GM18907 (cell line): ENCODE measurements around the gene ZNF383.
"Not testable (repeated sequence)": the region's sequence is repeated elsewhere in the genome, so short reads cannot be mapped to it uniquely, and the experiment has no call there.

Experiments
- ATAC-seq: cut with Tn5 transposase; IDR thresholded peaks from one replicate; pipeline ENCODE4 v1.9.1; 2021; ENCODE audit warnings: mild to moderate bottlenecking, moderate library complexity; ENCODE audit not compliant: unreplicated experiment

The ZNF383 gene

DNA sequence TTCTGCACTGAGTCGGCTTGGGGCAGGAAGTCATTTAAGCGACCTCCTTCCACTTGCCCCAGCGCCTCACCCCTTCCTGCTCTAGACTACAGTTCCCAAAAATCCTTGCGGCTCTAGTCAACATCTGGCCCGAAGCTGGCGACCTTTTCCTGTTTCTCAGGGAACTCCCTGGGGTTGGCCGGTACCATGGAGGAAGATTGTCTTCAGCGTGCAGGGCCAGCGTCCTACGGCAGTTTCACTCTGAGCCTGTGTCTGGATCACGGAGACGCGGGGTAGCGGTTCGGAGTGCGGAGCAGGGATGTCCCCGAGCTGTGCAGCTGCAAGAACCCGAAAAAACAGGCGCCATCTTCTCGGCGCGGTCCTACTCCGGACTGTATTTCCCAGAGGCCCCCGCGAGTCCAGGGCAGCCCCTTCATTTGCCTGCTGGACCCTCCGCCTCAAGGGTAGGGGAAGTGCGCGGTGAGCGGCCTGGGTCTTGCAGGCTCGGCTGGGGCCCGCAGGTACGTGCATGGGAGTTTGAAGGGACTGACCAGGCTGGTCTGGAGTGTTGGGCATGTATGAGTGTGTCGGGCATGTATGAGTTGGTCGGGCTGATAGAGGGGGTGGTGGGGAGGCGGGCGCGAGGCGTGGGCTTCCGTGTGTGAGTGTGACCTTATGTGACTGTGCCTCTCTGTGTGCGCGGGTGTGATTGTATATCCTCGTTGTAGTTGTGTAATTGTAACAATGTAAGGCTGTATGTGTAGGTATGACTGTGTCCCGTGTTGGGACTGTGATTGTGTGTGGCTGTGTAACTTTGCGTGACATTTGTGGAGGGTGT, at the start of gene ZNF383:
TSS of gene ZNF383 (plus strand) at position 440 of the 817 bp plus-strand sequence. CDS start 12,240 bp downstream, outside the sequence.
- ATAC-seq: peak; percentile 92

GRCh38 chr19:37172368-37173366, 45.3 kb upstream of the ZNF383 start, which contains the start of gene ZNF585A:
Gene ZNF585A, minus strand, starts transcription at chr19:37172695. Its CDS starts 2,785 bp downstream, at chr19:37169910.
- ATAC-seq: peak; percentile 98

DNA sequence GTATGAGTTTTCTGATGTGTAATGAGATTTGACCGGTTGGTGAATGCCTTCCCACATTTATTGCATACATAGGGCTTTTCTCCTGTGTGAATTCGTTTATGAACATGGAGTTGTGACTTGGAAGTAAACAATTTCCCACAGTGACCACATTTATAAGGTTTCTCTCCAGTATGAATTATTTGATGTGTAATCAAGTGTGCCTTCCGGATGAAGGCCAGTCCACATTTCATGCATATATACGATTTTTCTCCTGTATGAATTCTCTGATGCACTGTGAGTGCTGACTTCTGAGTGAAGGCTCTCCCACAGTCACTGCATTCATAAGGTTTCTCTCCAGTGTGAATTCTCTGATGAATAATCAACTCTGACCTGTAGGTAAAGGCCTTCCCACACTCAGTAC, 31.9 kb upstream of the ZNF383 start:
- not testable (repeated sequence) for ATAC-seq

DNA sequence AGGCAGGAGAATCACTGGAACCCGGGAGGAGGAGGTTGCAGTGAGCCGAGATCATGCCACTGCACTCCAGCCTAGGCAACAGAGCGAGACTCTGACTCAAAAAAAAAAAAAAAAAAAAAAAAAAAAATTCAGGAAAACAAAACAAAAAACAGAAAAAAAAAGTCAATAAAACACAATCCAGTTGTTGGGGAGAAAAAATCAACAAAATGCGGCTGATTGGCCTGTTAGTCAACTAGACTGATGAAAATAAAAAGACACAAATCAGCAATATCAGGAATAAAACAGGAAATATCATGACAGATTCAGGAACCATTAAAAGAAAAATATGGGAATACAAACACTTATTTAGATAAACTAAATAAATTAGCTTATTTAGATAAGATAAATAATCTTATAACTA, 22.8 kb upstream of the ZNF383 start:
- not testable (repeated sequence) for ATAC-seq

DNA sequence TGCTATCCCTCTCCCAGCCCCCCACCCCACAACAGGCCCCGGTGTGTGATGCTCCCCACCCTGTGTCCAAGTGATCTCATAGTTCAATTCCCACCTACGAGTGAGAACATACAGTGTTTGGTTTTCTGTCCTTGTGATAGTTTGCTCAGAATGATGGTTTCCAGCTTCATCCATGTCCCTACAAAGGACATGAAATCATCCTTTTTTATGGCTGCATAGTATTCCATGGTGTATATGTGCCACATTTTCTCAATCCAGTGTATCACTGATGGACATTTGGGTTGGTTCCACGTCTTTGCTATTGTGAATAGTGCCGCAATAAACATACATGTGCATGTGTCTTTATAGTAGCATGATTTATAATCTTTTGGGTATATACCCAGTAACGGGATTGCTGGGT, 20.9 kb upstream of the ZNF383 start:
- not testable (repeated sequence) for ATAC-seq

DNA sequence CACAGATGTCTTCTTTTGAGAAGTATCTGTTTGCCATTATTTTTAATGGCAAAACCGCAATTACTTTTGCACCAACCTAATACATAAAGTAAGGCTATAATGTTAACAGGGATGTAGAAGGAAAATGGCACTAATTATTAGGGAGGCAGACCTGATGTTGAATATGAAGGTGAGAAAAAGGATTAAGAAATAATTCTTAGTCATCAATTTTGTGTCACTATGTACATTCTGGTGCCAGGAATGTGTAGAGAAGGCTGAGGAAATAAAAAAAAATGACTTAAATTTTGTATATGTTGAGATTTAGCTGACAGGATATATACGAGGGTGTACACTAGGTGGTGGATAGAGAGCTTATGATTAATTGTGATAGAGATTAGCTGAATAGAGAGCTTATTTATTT, 20.2 kb upstream of the ZNF383 start:
- ATAC-seq: no peak

DNA sequence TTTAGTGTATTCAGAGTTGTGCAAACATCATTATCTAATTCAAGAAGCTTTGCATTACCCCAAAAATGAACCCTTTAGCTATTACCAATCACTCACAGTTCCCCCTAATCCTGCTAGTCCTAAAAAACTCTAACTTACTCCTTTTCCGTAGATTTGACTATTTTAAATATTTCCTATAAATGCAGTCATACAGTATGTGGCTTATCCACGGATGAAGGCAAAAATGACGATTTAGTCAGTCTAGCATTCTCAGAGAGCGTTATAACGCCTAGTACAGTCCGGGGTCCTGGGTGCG, 587 bp upstream of the ZNF383 start:
- no peak for ATAC-seq

DNA sequence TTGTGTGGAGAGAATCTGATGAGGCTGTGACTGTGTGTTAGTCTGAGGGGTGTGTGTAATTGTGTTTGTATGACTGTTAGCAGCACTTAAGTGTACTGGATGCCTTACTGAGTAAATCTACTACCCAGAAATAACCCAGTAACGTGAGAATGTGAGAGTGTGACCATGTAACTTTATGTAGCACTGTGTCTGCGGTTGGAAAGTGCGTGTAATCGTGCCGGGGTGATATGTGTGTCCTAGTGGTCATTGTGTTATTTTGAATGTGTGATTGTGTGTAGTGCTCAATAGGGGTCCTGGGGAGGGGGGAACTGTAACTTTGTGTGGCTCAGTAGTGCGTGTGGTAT, 550 bp downstream of the ZNF383 start:
- no peak for ATAC-seq

- ATAC-seq: no peak
These were observed 2.4 kb downstream of the ZNF383 start for GRCh38 chr19:37220383-37220782.

- no peak for ATAC-seq
These were observed 3.1 kb downstream of the ZNF383 start for GRCh38 chr19:37221136-37221535.

DNA sequence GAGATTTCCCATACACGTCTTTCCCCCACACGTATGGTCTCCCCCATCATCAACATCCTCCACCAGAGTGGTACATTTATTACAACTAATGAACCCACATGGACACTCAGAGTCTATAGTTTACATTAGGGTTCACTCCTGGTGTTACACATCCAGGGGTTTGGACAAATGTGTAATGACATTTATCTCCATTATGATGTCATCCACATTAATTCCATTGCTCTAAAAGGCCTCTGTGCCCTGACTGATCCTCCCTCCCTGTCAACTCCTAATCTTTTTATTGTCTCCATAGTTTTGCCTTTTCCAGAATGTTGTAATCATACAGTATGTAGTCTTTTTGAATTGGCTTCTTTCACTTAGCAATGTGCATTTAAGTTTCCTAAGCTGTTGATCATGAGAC, 8.2 kb downstream of the ZNF383 start:
- ATAC-seq: no peak

- ATAC-seq: no peak
These were observed 10.0 kb downstream of the ZNF383 start for GRCh38 chr19:37227996-37228395.

GRCh38 chr19:37243206-37243632, 25.2 kb downstream of the ZNF383 start:
- ATAC-seq: no peak

DNA sequence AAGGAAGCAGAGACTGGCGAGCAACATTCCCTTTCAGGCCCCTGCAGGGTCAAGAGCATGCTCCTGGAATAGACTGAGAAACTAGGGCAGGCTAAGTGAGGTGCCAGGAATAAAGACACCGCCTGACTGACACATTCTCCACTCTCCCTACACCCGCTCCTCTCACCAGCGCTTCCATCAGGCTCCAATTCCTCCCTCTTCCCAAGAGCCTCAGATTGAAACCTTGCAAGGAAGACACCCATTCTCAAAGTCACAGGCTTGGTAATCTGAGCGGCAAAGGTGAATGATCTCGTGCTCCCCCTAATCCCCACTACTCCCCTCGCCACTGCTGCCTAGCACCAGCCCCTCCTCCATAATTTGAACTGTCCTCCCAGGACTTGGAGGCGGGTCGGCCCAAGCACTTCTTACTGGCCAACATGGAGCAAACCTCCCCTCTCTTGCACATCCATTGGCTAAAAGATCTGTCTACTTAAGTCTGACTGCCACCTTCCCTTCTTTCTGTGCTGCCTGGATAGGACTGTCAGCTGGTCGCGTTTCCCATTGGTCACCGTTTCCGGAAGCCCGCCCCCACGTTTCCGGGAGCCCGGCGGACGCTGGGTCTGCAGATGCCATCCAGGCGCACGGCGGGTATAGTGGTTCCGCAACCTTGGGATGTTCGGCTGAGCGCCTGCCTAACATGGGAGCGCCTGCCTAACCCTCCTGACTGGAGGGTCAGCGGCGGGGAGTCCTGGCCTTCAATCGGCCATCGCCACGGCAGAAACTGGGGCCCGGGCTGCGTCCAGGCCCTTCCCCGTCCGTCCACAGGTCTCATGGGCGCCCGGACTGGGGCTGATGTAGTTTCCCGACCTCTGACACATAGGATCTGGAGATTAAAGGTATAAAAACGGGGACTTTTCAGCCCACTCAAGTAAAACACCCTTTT, 33.6 kb downstream of the ZNF383 start:
- ATAC-seq: no peak

DNA sequence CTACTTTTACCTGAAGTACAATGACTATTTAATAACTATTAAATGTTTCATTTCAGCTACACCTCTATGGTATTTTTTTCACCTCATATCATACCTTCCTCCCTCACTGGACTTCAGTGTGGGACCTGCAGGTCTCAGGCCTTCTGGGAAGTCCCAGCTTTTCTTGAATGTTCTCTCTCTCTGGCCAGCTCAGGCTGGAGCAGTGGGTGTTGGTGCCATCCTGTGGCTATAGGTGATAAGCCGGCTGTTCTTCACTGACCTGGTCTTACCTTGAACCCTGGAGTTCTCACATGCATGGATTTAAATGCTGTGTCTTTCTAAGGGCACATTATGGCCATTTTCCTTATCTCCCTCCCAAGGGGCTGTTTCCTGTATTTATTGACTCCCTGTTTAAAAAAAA, 45.0 kb downstream of the ZNF383 start:
- ATAC-seq: not testable (repeated sequence)

DNA sequence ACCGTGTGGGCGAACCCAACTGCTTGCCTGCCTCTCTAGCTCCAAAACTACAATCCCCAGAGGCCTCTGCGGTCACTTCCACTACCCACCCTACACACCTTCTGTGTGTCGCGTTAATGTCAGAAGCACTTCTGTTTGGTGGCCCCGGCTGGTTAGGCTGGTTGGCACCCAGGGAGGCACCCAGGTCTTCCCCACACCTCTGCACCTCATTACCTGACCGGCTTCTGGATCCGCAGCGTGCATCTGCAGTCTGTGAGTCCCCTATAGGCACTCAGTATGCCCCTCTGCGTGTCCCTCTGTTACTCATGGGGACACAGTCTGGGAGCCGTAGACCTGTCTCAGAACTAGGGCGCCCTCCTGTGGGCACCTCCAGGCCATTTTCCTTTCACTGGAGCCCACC, 49.0 kb downstream of the ZNF383 start:
- ATAC-seq: not testable (repeated sequence)

DNA sequence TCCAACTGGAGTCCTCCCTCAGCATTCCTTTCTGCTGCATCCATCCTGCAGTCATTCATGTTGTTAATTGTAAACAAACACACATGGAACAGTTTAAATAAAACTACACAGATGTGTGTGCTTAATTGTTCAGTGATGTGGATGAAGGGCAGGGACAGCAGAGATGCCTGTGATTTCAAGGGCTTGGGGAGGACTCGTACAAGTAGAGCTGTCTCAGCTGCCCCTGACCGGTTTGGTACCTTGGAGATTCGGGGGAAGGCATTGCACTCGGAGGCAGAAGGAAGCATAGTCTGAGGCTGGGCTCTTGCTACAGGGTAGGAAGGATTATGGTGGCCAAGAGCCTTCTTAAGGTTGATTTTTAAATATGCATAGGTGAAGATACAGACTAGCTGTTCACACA, 49.7 kb downstream of the ZNF383 start:
- not testable (repeated sequence) for ATAC-seq

DNA sequence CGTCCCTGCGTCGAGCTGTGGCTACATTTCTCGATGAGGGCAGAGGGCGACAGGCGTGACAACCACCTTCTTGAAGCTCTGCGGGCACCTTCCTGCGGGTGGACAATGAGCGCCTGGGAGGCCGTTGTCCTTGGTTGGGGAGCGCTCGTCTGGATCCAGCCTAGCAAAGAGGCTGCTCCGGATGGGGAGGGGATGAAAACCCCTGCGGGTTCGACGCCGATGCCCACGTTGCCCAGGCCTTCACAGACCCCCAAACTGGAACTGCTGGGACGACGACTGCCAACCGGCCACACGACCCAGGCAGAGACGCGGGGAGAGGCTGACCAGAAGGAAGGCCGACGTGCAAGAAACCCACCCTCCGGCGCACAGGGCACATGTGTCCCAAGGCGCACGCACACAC, 62.6 kb downstream of the ZNF383 start:
- not testable (repeated sequence) for ATAC-seq

- not testable (repeated sequence) for ATAC-seq
These were observed 66.0 kb downstream of the ZNF383 start for GRCh38 chr19:37284020-37284419.

DNA sequence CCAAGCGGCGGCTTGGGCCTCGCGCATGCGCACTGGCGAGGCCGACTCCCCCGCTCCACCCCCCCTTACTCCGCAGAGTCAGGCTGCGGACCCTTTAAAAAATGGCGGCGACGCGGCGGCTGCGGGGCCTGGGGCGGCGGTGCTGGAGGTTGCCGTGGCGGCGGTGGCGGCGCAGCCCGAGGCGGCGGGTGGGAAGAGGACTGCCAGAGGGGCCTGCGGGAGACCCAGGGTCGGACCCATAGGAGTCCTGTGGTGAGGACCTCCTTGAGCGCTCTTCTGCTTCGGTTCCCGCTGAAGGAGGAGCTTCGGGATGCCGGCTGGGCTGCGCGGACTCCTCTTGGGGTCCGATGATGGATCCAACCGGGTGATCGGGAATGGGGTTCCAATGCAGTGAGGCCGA, 71.2 kb downstream of the ZNF383 start:
- ATAC-seq: not testable (repeated sequence)
